Endometrial microvascular endothelial cells (primary cell): Measurements from ENCODE around the gene PCCA. TPM values are rescaled to one million over a fixed set of nuclear protein-coding genes. Genes with fewer than 3 reads are reported as not detected.
"Not testable (repeated sequence)": the region's sequence is repeated elsewhere in the genome, so short reads cannot be mapped to it uniquely, and the experiment has no call there.

Experiments used
- in situ Hi-C: cut with HindIII; loops from 2 replicates; pipeline ENCODE4 v1.10.0; 2017; ENCODE audit warnings: low sequenced_read_pairs, low pct_unique_long_range_greater_than_20kb; ENCODE audit errors: inconsistent ontology term
- total RNA-seq: library from RNA; depleted of rRNA; stranded (reverse); fragments of >200 nt; gene quantifications from one replicate; pipeline ENCODE4 v1.2.3, GENCODE V29; 2015; ENCODE audit errors: inconsistent ontology term

Gene PCCA
- total RNA-seq, 1 donor from 2014 or later, result 14.0 TPM

- in situ Hi-C loops, result no loop called here
Measured at GRCh38 chr13:100364591-100364990, 275.7 kb downstream of the PCCA start.

- in situ Hi-C loops, result no loop called here
Measured at GRCh38 chr13:100365680-100366079, 276.8 kb downstream of the PCCA start.

GRCh38 chr13:100378533-100378932 lies 289.6 kb downstream of the PCCA start:
- in situ Hi-C loops, result no loop called here

GRCh38 chr13:100381595-100382224 lies 292.8 kb downstream of the PCCA start:
- in situ Hi-C loops, result no loop called here

- in situ Hi-C loops, result no loop called here
Measured at GRCh38 chr13:100382785-100383184, 293.9 kb downstream of the PCCA start.

- in situ Hi-C loops, result no loop called here
Measured at GRCh38 chr13:100387416-100387815, 298.5 kb downstream of the PCCA start.

GRCh38 chr13:100388150-100388549 lies 299.3 kb downstream of the PCCA start:
- in situ Hi-C loops, result not testable (repeated sequence)

GRCh38 chr13:100388923-100389322 lies 300.0 kb downstream of the PCCA start:
- in situ Hi-C loops, result no loop called here

- in situ Hi-C loops, result no loop called here
Measured at GRCh38 chr13:100389617-100390016, 300.7 kb downstream of the PCCA start.

GRCh38 chr13:100392709-100393630 lies 304.1 kb downstream of the PCCA start:
- in situ Hi-C loops, result no loop called here

GRCh38 chr13:100394005-100394695 lies 305.3 kb downstream of the PCCA start:
- in situ Hi-C loops, result no loop called here

- in situ Hi-C loops, result no loop called here
Measured at GRCh38 chr13:100395698-100396373, 306.9 kb downstream of the PCCA start.

GRCh38 chr13:100396776-100397175 lies 307.9 kb downstream of the PCCA start:
- in situ Hi-C loops, result no loop called here

GRCh38 chr13:100397627-100398026 lies 308.7 kb downstream of the PCCA start:
- in situ Hi-C loops, result no loop called here

- in situ Hi-C loops, result no loop called here
Measured at GRCh38 chr13:100398360-100398759, 309.5 kb downstream of the PCCA start.

- in situ Hi-C loops, result no loop called here
Measured at GRCh38 chr13:100399455-100399854, 310.6 kb downstream of the PCCA start.

- in situ Hi-C loops, result no loop called here
Measured at GRCh38 chr13:100403675-100404074, 314.8 kb downstream of the PCCA start.

GRCh38 chr13:100409132-100409531 lies 320.2 kb downstream of the PCCA start:
- in situ Hi-C loops, result no loop called here

GRCh38 chr13:100423375-100423774 lies 334.5 kb downstream of the PCCA start:
- in situ Hi-C loops, result no loop called here
